Erythroblast (primary cell): ENCODE data around the gene ABCC3.
A peak's percentile ranks its signal among the peaks of the same experiment; 100 is the strongest.
"Not testable (repeated sequence)": the region's sequence is repeated elsewhere in the genome, so short reads cannot be mapped to it uniquely, and the experiment has no call there.

Source experiments
- DNase-seq, 2 experiments: peaks; one replicate each; lab custom pipeline; 2025; lab: John Stamatoyannopoulos, UW
- GATA1 ChIP-seq: IDR thresholded peaks from 2 replicates; pipeline ENCODE4 v1.6.1; 2011; ENCODE audit warnings: low read depth, mild to moderate bottlenecking, control low read depth, low read length, moderate library complexity
- POLR2A ChIP-seq: IDR thresholded peaks from 2 replicates; pipeline ENCODE4 v1.6.1; 2011; ENCODE audit warnings: mild to moderate bottlenecking, low read length

Gene ABCC3

GRCh38 chr17:50708050-50709000 lies 73.6 kb downstream of the ABCC3 start:
- peak; percentile 68 to 82 for DNase-seq
- peak; percentile 76 for TF ChIP-seq POLR2A
- peak; percentile 12 for TF ChIP-seq GATA1

GRCh38 chr17:50709053-50709452 lies 74.4 kb downstream of the ABCC3 start:
- DNase-seq, result peak in 1 of 2 experiments; percentile 76

- no peak for DNase-seq
- TF ChIP-seq POLR2A, result no peak
- no peak for TF ChIP-seq GATA1
Observed at GRCh38 chr17:50710025-50710424, 75.3 kb downstream of the ABCC3 start.

- no peak for DNase-seq
- TF ChIP-seq POLR2A (no peak), GATA1 (no peak)
Observed at GRCh38 chr17:50710650-50711049, 76.0 kb downstream of the ABCC3 start.

GRCh38 chr17:50712641-50713040 lies 78.0 kb downstream of the ABCC3 start:
- no peak for DNase-seq
- TF ChIP-seq GATA1 (no peak), POLR2A (no peak)

GRCh38 chr17:50715471-50715870 lies 80.8 kb downstream of the ABCC3 start:
- DNase-seq, result no peak
- TF ChIP-seq POLR2A, result no peak
- no peak for TF ChIP-seq GATA1

GRCh38 chr17:50719144-50719923 lies 84.7 kb downstream of the ABCC3 start, which contains the start of gene LUC7L3:
Gene LUC7L3 (plus strand): TSS chr17:50719603. CDS start chr17:50719733, 130 bp downstream.
- DNase-seq, result peak; percentile 97 to 98
- TF ChIP-seq POLR2A (peak; percentile 96), GATA1 (no peak)

GRCh38 chr17:50719924-50720794 lies 85.5 kb downstream of the ABCC3 start:
- peak; percentile 52 to 89 for DNase-seq
- TF ChIP-seq GATA1 (no peak), POLR2A (no peak)

GRCh38 chr17:50721194-50722010 lies 86.7 kb downstream of the ABCC3 start:
- no peak for TF ChIP-seq POLR2A
- peak; percentile 78 to 84 for DNase-seq

GRCh38 chr17:50722746-50723145 lies 88.1 kb downstream of the ABCC3 start:
- TF ChIP-seq GATA1 (no peak), POLR2A (no peak)
- DNase-seq, result no peak

GRCh38 chr17:50724622-50725021 lies 89.9 kb downstream of the ABCC3 start:
- not testable (repeated sequence) for DNase-seq

- TF ChIP-seq GATA1 (no peak), POLR2A (no peak)
- no peak for DNase-seq
Observed at GRCh38 chr17:50725769-50726655, 91.3 kb downstream of the ABCC3 start.
